ENCODE data around the gene KIAA1217. TPM values are rescaled to one million over a fixed set of nuclear protein-coding genes. Genes with fewer than 3 reads are reported as not detected.

KIAA1217 gene
- total RNA-seq, 1 donor from 2014 or later = 73.2 TPM

DNA sequence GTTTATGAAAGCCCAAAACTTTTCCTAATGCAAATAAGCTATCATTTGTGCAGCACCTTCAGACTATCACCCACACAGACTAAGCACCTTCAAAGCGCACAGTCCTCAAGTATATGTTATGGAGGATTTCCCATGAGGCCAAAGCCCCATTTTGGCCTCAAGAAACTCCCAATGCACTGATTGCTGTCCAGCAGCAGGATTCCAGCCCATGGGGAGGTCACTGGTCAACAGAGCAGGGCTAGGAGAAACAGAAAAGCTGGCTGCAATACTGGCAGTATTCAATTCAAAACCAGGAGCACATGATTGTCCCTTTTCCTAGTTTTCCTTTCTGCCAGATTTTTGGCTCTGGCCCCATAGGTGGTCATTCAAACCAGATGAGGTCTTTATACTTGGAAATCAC, 24.5 kb upstream of the KIAA1217 start:
- Mint-ChIP-seq H3K36me3 (peaks cover 7% of the 10 kb centered on the region), H3K4me1 (ENCODE audit: unreplicated experiment) (peaks cover 18% of the 10 kb centered on the region), H3K9me3 (peaks cover 13% of the 10 kb centered on the region), H3K27ac (no peak overlapping the region), H3K4me3 (no peak overlapping the region), H3K27me3 (peaks cover 9% of the 10 kb centered on the region)
- no peak for DNase-seq (ENCODE audit: extremely low spot score, unreplicated experiment)
- TF ChIP-seq, protein P1, sequence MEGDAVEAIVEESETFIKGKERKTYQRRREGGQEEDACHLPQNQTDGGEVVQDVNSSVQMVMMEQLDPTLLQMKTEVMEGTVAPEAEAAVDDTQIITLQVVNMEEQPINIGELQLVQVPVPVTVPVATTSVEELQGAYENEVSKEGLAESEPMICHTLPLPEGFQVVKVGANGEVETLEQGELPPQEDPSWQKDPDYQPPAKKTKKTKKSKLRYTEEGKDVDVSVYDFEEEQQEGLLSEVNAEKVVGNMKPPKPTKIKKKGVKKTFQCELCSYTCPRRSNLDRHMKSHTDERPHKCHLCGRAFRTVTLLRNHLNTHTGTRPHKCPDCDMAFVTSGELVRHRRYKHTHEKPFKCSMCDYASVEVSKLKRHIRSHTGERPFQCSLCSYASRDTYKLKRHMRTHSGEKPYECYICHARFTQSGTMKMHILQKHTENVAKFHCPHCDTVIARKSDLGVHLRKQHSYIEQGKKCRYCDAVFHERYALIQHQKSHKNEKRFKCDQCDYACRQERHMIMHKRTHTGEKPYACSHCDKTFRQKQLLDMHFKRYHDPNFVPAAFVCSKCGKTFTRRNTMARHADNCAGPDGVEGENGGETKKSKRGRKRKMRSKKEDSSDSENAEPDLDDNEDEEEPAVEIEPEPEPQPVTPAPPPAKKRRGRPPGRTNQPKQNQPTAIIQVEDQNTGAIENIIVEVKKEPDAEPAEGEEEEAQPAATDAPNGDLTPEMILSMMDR (conservative IDR thresholded peaks at IDR 0.05) = no peak

- Mint-ChIP-seq H3K4me3 (no peak overlapping the region), H3K9me3 (no peaks in the 10 kb centered on the region), H3K4me1 (ENCODE audit: unreplicated experiment) (peaks cover 26% of the 10 kb centered on the region), H3K27ac (no peak overlapping the region), H3K27me3 (no peaks in the 10 kb centered on the region), H3K36me3 (no peaks in the 10 kb centered on the region)
- no peak for DNase-seq (ENCODE audit: extremely low spot score, unreplicated experiment)
- TF ChIP-seq, protein P1 (conservative IDR thresholded peaks at IDR 0.05) = no peak
Observed at GRCh38 chr10:24193330-24193729, 15.6 kb upstream of the KIAA1217 start.

DNA sequence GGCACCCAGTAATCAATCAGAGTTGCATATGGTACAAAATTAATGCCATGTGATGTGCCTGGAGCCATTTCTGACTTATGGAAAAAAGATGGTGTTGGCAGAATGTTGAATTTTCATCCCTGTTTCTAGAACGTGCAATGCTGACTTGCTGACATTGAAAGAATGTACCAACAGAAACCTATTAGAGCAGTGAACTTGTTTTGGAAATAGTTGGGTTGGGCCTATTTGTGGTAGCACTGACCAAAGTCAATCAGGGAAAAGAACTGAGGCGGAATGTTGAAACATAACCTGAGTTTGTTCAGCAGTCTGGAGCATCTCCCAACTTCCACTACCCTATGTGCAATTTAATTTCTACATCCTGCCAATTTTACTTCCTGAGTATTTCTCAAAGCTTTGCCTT, 11.7 kb upstream of the KIAA1217 start:
- TF ChIP-seq, protein P1 (conservative IDR thresholded peaks at IDR 0.05) = no peak
- Mint-ChIP-seq H3K4me1 (ENCODE audit: unreplicated experiment) (peaks cover 47% of the 10 kb centered on the region), H3K27ac (no peak overlapping the region), H3K36me3 (no peaks in the 10 kb centered on the region), H3K4me3 (no peak overlapping the region), H3K9me3 (no peaks in the 10 kb centered on the region), H3K27me3 (no peaks in the 10 kb centered on the region)
- DNase-seq (ENCODE audit: extremely low spot score, unreplicated experiment) = no peak

DNA sequence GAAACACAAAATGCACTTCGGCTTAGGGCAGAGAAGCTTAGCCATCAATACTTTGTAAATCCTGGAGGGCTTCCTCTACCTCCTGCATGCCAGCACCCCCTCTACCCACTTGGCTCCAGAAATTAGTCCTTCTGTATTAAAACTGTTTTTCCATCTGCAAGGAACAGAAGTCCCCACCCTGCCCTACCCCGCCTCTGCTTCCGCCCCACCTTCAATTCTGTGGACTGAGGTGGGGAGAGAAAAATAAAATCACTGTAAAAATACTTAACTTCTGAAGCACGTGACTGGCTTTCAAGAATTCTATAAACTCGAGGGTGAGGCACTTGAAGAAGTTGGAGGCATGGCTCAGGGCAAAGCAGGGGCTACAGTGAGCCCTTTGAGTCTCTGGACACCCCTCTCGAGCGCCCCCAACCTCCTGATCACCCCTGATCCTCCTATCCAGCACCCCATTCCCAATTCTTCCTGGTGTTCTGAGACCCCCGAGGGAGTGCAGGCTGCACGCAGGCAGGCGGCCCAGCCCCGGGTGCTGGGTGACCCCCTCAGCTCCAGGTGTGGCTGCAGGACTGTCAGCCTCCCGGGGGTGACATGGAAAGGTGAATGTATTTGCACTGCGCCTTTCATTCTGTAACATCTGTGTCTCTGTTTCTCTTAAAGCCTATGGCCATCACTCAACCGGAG, 7.3 kb upstream of the KIAA1217 start:
- H3K4me1 Mint-ChIP-seq (ENCODE audit: unreplicated experiment) = peaks cover 64% of the 10 kb centered on the region
- H3K36me3 Mint-ChIP-seq = no peaks in the 10 kb centered on the region

DNA sequence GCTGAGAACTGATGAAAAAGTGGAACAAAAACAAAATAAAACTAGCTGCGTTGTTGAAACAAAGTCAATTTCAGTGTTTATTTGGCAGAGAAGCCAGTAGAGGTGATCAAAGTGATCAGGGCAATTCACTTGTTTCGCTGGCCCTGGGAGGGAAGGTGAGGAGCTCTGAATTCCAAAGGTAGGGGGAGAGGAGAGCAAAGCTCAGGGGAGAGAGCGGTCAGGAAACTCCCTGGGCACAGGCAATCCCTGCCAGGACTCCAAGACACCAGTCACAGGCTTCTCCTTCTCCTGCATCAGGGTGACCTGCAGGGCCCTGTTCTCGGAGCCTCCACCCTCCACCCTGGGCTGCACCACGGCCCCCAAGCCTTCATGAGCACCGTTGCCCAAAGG, 6.8 kb upstream of the KIAA1217 start:
- Mint-ChIP-seq H3K4me1 (ENCODE audit: unreplicated experiment) (peaks cover 63% of the 10 kb centered on the region), H3K4me3 (peak overlapping the region; percentile 55), H3K9me3 (no peaks in the 10 kb centered on the region), H3K27me3 (no peaks in the 10 kb centered on the region), H3K36me3 (no peaks in the 10 kb centered on the region), H3K27ac (peak overlapping the region; percentile 77)
- no peak for DNase-seq (ENCODE audit: extremely low spot score, unreplicated experiment)
- TF ChIP-seq, protein P1 (conservative IDR thresholded peaks at IDR 0.05) = no peak

More for the DNA sequence above, 7.3 kb upstream of the KIAA1217 start:
- no peaks in the 10 kb centered on the region for H3K27me3 Mint-ChIP-seq
- TF ChIP-seq, protein P1 (conservative IDR thresholded peaks at IDR 0.05) = no peak
- H3K27ac Mint-ChIP-seq = peak overlapping the region; percentile 77
- peak overlapping the region; percentile 55 for H3K4me3 Mint-ChIP-seq
- DNase-seq (ENCODE audit: extremely low spot score, unreplicated experiment) = no peak
- H3K9me3 Mint-ChIP-seq = no peaks in the 10 kb centered on the region
